HepG2 (cell line): ENCODE measurements around the gene DDX4. TPM values are rescaled to one million over a fixed set of nuclear protein-coding genes. Genes with fewer than 3 reads are reported as not detected.

Experiments used
- ATF4 ChIP-seq, 2 experiments: fragments of 450-650 bp in 1 of 2; sonication (generic) in 1 of 2; formaldehyde crosslinking; IDR thresholded peaks; 2 replicates each; pipeline versions ENCODE4 v1.5.0 to v1.8.0; 2020 to 2022; ENCODE audit warnings: mild to moderate bottlenecking in 1 of 2, missing genetic modification reagents in 1 of 2
- DBP ChIP-seq: sonication (generic); formaldehyde crosslinking; IDR thresholded peaks from 2 replicates; pipeline ENCODE4 v1.4.0; 2020; ENCODE audit warnings: missing genetic modification reagents; ENCODE audit errors: not compliant biosample characterization
- ELF1 ChIP-seq: sonication (generic); formaldehyde crosslinking; IDR thresholded peaks from 2 replicates; pipeline ENCODE4 v1.4.0; 2020; ENCODE audit warnings: missing genetic modification reagents
- ELF3 ChIP-seq: IDR thresholded peaks from 2 replicates; pipeline ENCODE4 v1.6.1; 2016; ENCODE audit warnings: missing genetic modification reagents, missing compliant biosample characterization
- GTF3A ChIP-seq: sonication (generic); formaldehyde crosslinking; conservative IDR thresholded peaks from 2 replicates; pipeline ENCODE4 v1.4.0; 2020; ENCODE audit warnings: mild to moderate bottlenecking, missing genetic modification reagents
- HOXA3 ChIP-seq: sonication (generic); formaldehyde crosslinking; IDR thresholded peaks from 2 replicates; pipeline ENCODE4 v1.5.0; 2020; ENCODE audit warnings: missing genetic modification reagents
- NCOA2 ChIP-seq: sonication (generic); formaldehyde crosslinking; IDR thresholded peaks from 2 replicates; pipeline ENCODE4 v1.8.0; 2022; ENCODE audit warnings: inconsistent platforms
- NCOR1 ChIP-seq: fragments of 200-600 bp; sonication (generic); IDR thresholded peaks from 2 replicates; pipeline ENCODE4 v1.7.0; 2017; ENCODE audit warnings: antibody characterized with exemption, low read length, borderline replicate concordance
- NONO ChIP-seq, 2 experiments: fragments of 450-650 bp in 1 of 2; sonication (generic) in 1 of 2; formaldehyde crosslinking in 1 of 2; IDR thresholded peaks in 1 of 2; conservative IDR thresholded peaks in 1 of 2; 2 replicates each; pipeline versions ENCODE4 v1.6.1 to v1.8.0; 2017 to 2022; ENCODE audit warnings: mild to moderate bottlenecking in 1 of 2, missing genetic modification reagents in 1 of 2, moderate library complexity in 1 of 2
- NR2C2 ChIP-seq: sonication (generic); formaldehyde crosslinking; IDR thresholded peaks from 2 replicates; pipeline ENCODE4 v1.4.0; 2020; ENCODE audit warnings: missing genetic modification reagents, mild to moderate bottlenecking, moderate library complexity, borderline replicate concordance
- NR2F1 ChIP-seq, 2 experiments: fragments of 450-650 bp in 1 of 2; formaldehyde crosslinking in 1 of 2; IDR thresholded peaks; 2 replicates each; pipeline versions ENCODE4 v1.5.0 to v1.6.1; 2016 to 2020; ENCODE audit warnings: mild to moderate bottlenecking in 1 of 2, missing compliant biosample characterization in 1 of 2, missing genetic modification reagents in 1 of 2, moderate library complexity in 1 of 2
- RXRB ChIP-seq: IDR thresholded peaks from 2 replicates; pipeline ENCODE4 v1.6.1; 2016; ENCODE audit warnings: borderline replicate concordance, missing genetic modification reagents, missing compliant biosample characterization
- SAP130 ChIP-seq: IDR thresholded peaks from 2 replicates; pipeline ENCODE4 v1.6.1; 2016; ENCODE audit warnings: low read depth
- SNAI1 ChIP-seq: sonication (generic); formaldehyde crosslinking; IDR thresholded peaks from 2 replicates; pipeline ENCODE4 v1.5.0; 2020; ENCODE audit warnings: mild to moderate bottlenecking, missing genetic modification reagents, borderline replicate concordance
- STAT6 ChIP-seq: sonication (generic); formaldehyde crosslinking; IDR thresholded peaks from 2 replicates; pipeline ENCODE4 v1.4.0; 2020; ENCODE audit warnings: missing genetic modification reagents, mild to moderate bottlenecking, borderline replicate concordance
- TOPORS ChIP-seq: sonication (generic); formaldehyde crosslinking; IDR thresholded peaks from 2 replicates; pipeline ENCODE4 v1.8.0; 2023; ENCODE audit warnings: mild to moderate bottlenecking, missing genetic modification reagents
- ZMYM2 ChIP-seq: sonication (generic); formaldehyde crosslinking; IDR thresholded peaks from 2 replicates; pipeline ENCODE4 v1.8.0; 2022; ENCODE audit warnings: mild to moderate bottlenecking, missing genetic modification reagents
- ZNF207 ChIP-seq: fragments of 450-650 bp; IDR thresholded peaks from 2 replicates; pipeline ENCODE4 v1.6.1; 2016; ENCODE audit warnings: antibody characterized with exemption, borderline replicate concordance
- ZNF292 ChIP-seq: sonication (generic); formaldehyde crosslinking; IDR thresholded peaks from 2 replicates; pipeline ENCODE4 v1.8.1; 2022; ENCODE audit warnings: mild to moderate bottlenecking, low read depth, missing genetic modification reagents, borderline replicate concordance
- ZNF552 ChIP-seq: sonication (generic); formaldehyde crosslinking; IDR thresholded peaks from 2 replicates; pipeline ENCODE4 v1.9.0; 2022; ENCODE audit warnings: missing genetic modification reagents, mild to moderate bottlenecking, borderline replicate concordance
- ZNF556 ChIP-seq: sonication (generic); formaldehyde crosslinking; IDR thresholded peaks from 2 replicates; pipeline ENCODE4 v1.4.0; 2020; ENCODE audit warnings: mild to moderate bottlenecking, missing genetic modification reagents, borderline replicate concordance
- ZNF670 ChIP-seq: sonication (generic); formaldehyde crosslinking; IDR thresholded peaks from 2 replicates; pipeline ENCODE4 v1.8.0; 2022; ENCODE audit warnings: mild to moderate bottlenecking, missing genetic modification reagents, borderline replicate concordance
- ZNF672 ChIP-seq: sonication (generic); formaldehyde crosslinking; IDR thresholded peaks from 2 replicates; pipeline ENCODE4 v1.8.1; 2022; ENCODE audit warnings: missing genetic modification reagents
- ZNF883 ChIP-seq: sonication (generic); formaldehyde crosslinking; IDR thresholded peaks from 2 replicates; pipeline ENCODE4 v1.5.1; 2020; ENCODE audit warnings: mild to moderate bottlenecking, missing genetic modification reagents; ENCODE audit errors: not compliant biosample characterization
- polyA plus RNA-seq, 8 experiments: library from polyadenylated mRNA; depleted of rRNA in 3 of 8; stranded (reverse) in 7 of 8; unstranded in 1 of 8; fragments of >200 nt; fragmentation: Illumina TruSeq in 4 of 8; extraction: Trizol in 4 of 8; gene quantifications; 2 replicates each; pipeline versions ENCODE4 v1.2.1 to v1.2.3, GENCODE V29; 2011 to 2016; ENCODE audit warnings: low read depth in 4 of 8, missing spikeins in 1 of 8, mixed read lengths in 1 of 8; ENCODE audit not compliant: insufficient read depth in 1 of 8
- total RNA-seq, 5 experiments: library from RNA; depleted of rRNA; stranded (reverse); fragments of >200 nt; fragmentation: Illumina TruSeq; extraction: Trizol; gene quantifications; 2 replicates each; pipeline ENCODE4 v1.2.3, GENCODE V29; 2016; ENCODE audit warnings: low read depth in 1 of 5

Gene DDX4
- total and polyA plus RNA-seq, 2 of the 13 experiments (the other 11 are each of a cell fraction or from before 2014, with no cell fraction given), result 0.05 TPM; not detected in 1

GRCh38 chr5:55864606-55865541, 127.0 kb downstream of the DDX4 start (continued):
- TF ChIP-seq ZNF207 (peak; percentile 73; the same call in 1 of the 2 replicates), SNAI1 (CRISPR knock-in tag) (no peak), TOPORS (no peak), NCOA2 (CRISPR knock-in tag) (peak; percentile 62; the same call in 1 of the 2 replicates), ELF1 (CRISPR knock-in tag) (0 out of 2 replicates have a peak, but pooled peaks have one; percentile 29), ZNF670 (CRISPR knock-in tag) (0 out of 2 replicates have a peak, but pooled peaks have one; percentile 54), STAT6 (CRISPR knock-in tag) (no peak), NCOR1 (peak; percentile 70), ELF3 (peak; percentile 58), ATF4 (CRISPR knock-in tag; IDR thresholded peaks at IDR 0.05) (peak in 1 of 2 experiments; percentile 47; a peak in 1 of 4 replicates), ZMYM2 (CRISPR knock-in tag) (peak; percentile 84; the same call in 1 of the 2 replicates), SAP130 (peak; percentile 55; the same call in 1 of the 2 replicates), ZNF556 (peak; percentile 63; the same call in 1 of the 2 replicates), GTF3A (no peak), NR2C2 (peak; percentile 82), HOXA3 (CRISPR knock-in tag) (no peak), NONO (IDR thresholded peaks at IDR 0.05) (no peak), NONO (CRISPR knock-in tag; conservative IDR thresholded peaks at IDR 0.05) (0 out of 2 replicates have a peak, but pooled peaks have one; percentile 23), ZNF672 (CRISPR knock-in tag) (no peak), DBP (CRISPR knock-in tag) (no peak), RXRB (CRISPR knock-in tag) (peak; percentile 70), ZNF552 (CRISPR knock-in tag) (no peak), ZNF883 (no peak), ZNF292 (CRISPR knock-in tag) (peak; percentile 69; the same call in 1 of the 2 replicates), NR2F1 (CRISPR knock-in tag; IDR thresholded peaks at IDR 0.05) (peak; percentile 30 to 83; a peak in 3 of 4 replicates)
